Keratinocyte (primary cell): ENCODE results near the gene SYNE1. TPM values are rescaled to one million over a fixed set of nuclear protein-coding genes. Genes with fewer than 3 reads are reported as not detected.

Experiments used
- DNase-seq: peaks from one replicate; pipeline ENCODE4 v3.0.0-alpha.2; 2011; ENCODE audit warnings: low read depth, missing footprints, low spot score
- FAIRE-seq: peaks from 2 replicates; lab custom pipeline; 2011; peaks lifted over from hg19 to GRCh38; lab: Jason Lieb, UNC
- H2AFZ ChIP-seq: 2 replicates; pipeline ENCODE4 v1.6.0; 2012; ENCODE audit warnings: low read length, control low read depth, inconsistent platforms; ENCODE audit not compliant: control insufficient read depth
- H3K27ac ChIP-seq: 2 replicates; pipeline ENCODE4 v1.5.1; 2011; ENCODE audit warnings: low read length; ENCODE audit not compliant: control insufficient read depth, insufficient read depth
- H3K27me3 ChIP-seq: 3 replicates; pipeline ENCODE4 v1.6.0; 2011; ENCODE audit warnings: low read length; ENCODE audit not compliant: control insufficient read depth, insufficient read depth; ENCODE audit errors: extremely low read depth
- H3K36me3 ChIP-seq, 2 experiments: 2 replicates in 1 of 2; 3 replicates in 1 of 2; pipeline ENCODE4 v1.5.1; 2011; ENCODE audit warnings: low read length in 2 of 2, mild to moderate bottlenecking in 1 of 2; ENCODE audit not compliant: control insufficient read depth in 2 of 2, insufficient read depth in 2 of 2; ENCODE audit errors: extremely low read depth in 1 of 2
- H3K4me1 ChIP-seq: 3 replicates; pipeline ENCODE4 v1.5.1; 2011; ENCODE audit warnings: low read length; ENCODE audit not compliant: control insufficient read depth, insufficient read depth; ENCODE audit errors: extremely low read depth
- H3K4me2 ChIP-seq: 3 replicates; pipeline ENCODE4 v1.6.0; 2011; ENCODE audit warnings: low read depth, low read length; ENCODE audit not compliant: control insufficient read depth, insufficient read depth; ENCODE audit errors: extremely low read depth
- H3K4me3 ChIP-seq, 3 experiments: fragments of 200-600 bp in 1 of 3; sonication (generic) in 1 of 3; 2 replicates in 2 of 3; 3 replicates in 1 of 3; pipeline ENCODE4 v1.5.1; 2011 to 2016; ENCODE audit warnings: low read length in 3 of 3, mild to moderate bottlenecking in 3 of 3, control low read depth in 2 of 3, inconsistent platforms in 1 of 3, low read depth in 1 of 3, mixed read lengths in 1 of 3, mixed run types in 1 of 3, moderate library complexity in 1 of 3; ENCODE audit not compliant: control insufficient read depth in 2 of 3, insufficient read depth in 2 of 3; ENCODE audit errors: extremely low read depth in 1 of 3
- H3K79me2 ChIP-seq: 2 replicates; pipeline ENCODE4 v1.6.0; 2012; ENCODE audit warnings: low read length; ENCODE audit not compliant: control insufficient read depth, insufficient read depth
- H3K9ac ChIP-seq: 3 replicates; pipeline ENCODE4 v1.6.0; 2011; ENCODE audit warnings: low read length; ENCODE audit not compliant: control insufficient read depth, insufficient read depth; ENCODE audit errors: extremely low read depth
- H3K9me1 ChIP-seq: 3 replicates; pipeline ENCODE4 v1.6.0; 2011; ENCODE audit warnings: low read length; ENCODE audit not compliant: control insufficient read depth, insufficient read depth; ENCODE audit errors: extremely low read depth
- H3K9me3 ChIP-seq: 2 replicates; pipeline ENCODE4 v1.5.1; 2012; ENCODE audit warnings: low read depth, low read length; ENCODE audit not compliant: control insufficient read depth
- H4K20me1 ChIP-seq: 3 replicates; pipeline ENCODE4 v1.6.0; 2011; ENCODE audit warnings: low read length; ENCODE audit not compliant: control insufficient read depth, insufficient read depth; ENCODE audit errors: extremely low read depth
- CTCF ChIP-seq, 3 experiments: IDR thresholded peaks in 1 of 3; conservative IDR thresholded peaks in 1 of 3; optimal IDR thresholded peaks in 1 of 3; 2 replicates in 2 of 3; 3 replicates in 1 of 3; pipeline versions ENCODE3 to v1.5.1; 2011; ENCODE audit warnings: low read length in 3 of 3, mild to moderate bottlenecking in 3 of 3, moderate library complexity in 2 of 3, control low read depth in 1 of 3, inconsistent platforms in 1 of 3; ENCODE audit not compliant: insufficient read depth in 2 of 3; ENCODE audit errors: extremely low read depth in 1 of 3
- EZH2 ChIP-seq: IDR thresholded peaks from one replicate; pipeline ENCODE4 v1.6.1; 2012; ENCODE audit warnings: inconsistent platforms, mild to moderate bottlenecking, low read length, moderate library complexity
- dilution Hi-C: fragments of 300-500 bp; cut with MboI; formaldehyde crosslinking; loops from one replicate; pipeline ENCODE4 v1.7.0; 2020; ENCODE audit warnings: low sequenced_read_pairs; ENCODE audit not compliant: extremely low pct_ligation_motif_present
- polyA plus RNA-seq, 5 experiments: library from polyadenylated mRNA; depleted of rRNA in 3 of 5; stranded (reverse) in 3 of 5; stranded (forward) in 1 of 5; unstranded in 1 of 5; fragments of >200 nt; gene quantifications; 1 replicate in 1 of 5; 2 replicates in 3 of 5; 3 replicates in 1 of 5; pipeline versions ENCODE4 v1.2.1 to v1.2.3, GENCODE V29; 2011 to 2012; ENCODE audit warnings: missing spikeins in 2 of 5, low read depth in 1 of 5, low replicate concordance in 1 of 5

Gene SYNE1
- polyA plus RNA-seq, 1 donor (not counting 4 experiments of a cell fraction or from before 2014, with no cell fraction given): 4.0 TPM

- Histone ChIP-seq H3K4me1 (peaks cover 3% of the 10 kb centered on the region), H3K4me2 (no peak overlapping the region), H3K27me3 (no peaks in the 10 kb centered on the region), H3K9me3 (no peaks in the 10 kb centered on the region), H3K79me2 (no peaks in the 10 kb centered on the region), H2AFZ (no peak overlapping the region), H3K27ac (no peak overlapping the region), H3K9me1 (no peaks in the 10 kb centered on the region), H3K4me3 (no peak overlapping the region), H4K20me1 (no peaks in the 10 kb centered on the region), H3K36me3 (no peaks in the 10 kb centered on the region), H3K9ac (no peak overlapping the region)
- TF ChIP-seq EZH2 (no peak), CTCF (optimal IDR thresholded peaks at IDR 0.05 in 1 of 3, IDR thresholded peaks at IDR 0.05 in 1 of 3, conservative IDR thresholded peaks at IDR 0.05 in 1 of 3; ENCODE audit: extremely low read depth in 1 of 3, insufficient read depth in 2 of 3, low read length in 3 of 3) (no peak)
- FAIRE-seq (no peak), DNase-seq (no peak)
- dilution Hi-C loops: no loop called here
Measured at GRCh38 chr6:152186840-152187239, 450.3 kb downstream of the SYNE1 start.

DNA sequence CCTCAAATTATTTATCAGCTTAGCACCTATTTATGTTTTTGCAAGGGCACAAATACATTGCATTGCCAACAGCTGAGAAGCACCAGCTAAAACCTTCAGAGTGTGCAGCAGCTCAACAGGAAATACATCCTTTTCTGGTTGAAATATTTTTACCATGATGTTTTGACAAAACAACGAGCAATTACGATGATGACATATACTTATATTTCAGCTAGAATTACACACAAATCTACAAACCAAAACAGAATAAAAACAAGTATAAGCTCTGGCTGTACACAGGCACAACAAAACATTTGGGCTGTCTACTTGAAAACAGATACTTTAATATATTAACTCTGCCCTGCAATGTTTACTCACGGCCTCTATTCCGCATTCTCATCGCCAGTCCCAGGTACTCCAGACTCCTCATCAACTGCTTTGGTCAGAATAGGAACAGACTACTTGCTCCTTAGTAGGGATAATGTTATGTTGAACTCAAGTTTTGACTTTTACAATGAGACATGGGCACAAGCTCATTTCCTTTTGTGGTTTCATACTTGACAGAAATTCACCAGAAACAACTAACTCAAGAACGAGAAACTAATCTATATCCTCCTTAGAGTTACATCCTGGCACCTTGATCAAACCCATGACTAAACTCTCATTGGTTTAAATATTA lies 452.1 kb downstream of the SYNE1 start:
- Histone ChIP-seq H4K20me1 (no peaks in the 10 kb centered on the region), H3K9ac (no peak overlapping the region), H3K36me3 (no peaks in the 10 kb centered on the region), H3K79me2 (no peaks in the 10 kb centered on the region), H3K4me3 (no peak overlapping the region), H3K4me1 (peaks cover 2% of the 10 kb centered on the region), H3K9me1 (no peaks in the 10 kb centered on the region), H3K27me3 (no peaks in the 10 kb centered on the region), H3K27ac (no peak overlapping the region), H2AFZ (no peak overlapping the region), H3K9me3 (no peaks in the 10 kb centered on the region), H3K4me2 (no peak overlapping the region)
- no peak for DNase-seq
- TF ChIP-seq EZH2: no peak
- no peak for TF ChIP-seq CTCF (optimal IDR thresholded peaks at IDR 0.05 in 1 of 3, IDR thresholded peaks at IDR 0.05 in 1 of 3, conservative IDR thresholded peaks at IDR 0.05 in 1 of 3; ENCODE audit: extremely low read depth in 1 of 3, insufficient read depth in 2 of 3, low read length in 3 of 3)
- dilution Hi-C loops: no loop called here
- no peak for FAIRE-seq
